Prostate gland (tissue), 2 donors: ENCODE data around the gene CLDN6. TPM values are rescaled to one million over a fixed set of nuclear protein-coding genes. Genes with fewer than 3 reads are reported as not detected.
A peak's percentile ranks its signal among the peaks of the same experiment; 100 is the strongest.

Experiments
- DNase-seq: peaks from one replicate; pipeline ENCODE4 v3.0.0-alpha.2; 2019; ENCODE audit warnings: low spot score
- H3K27ac ChIP-seq, 2 donors: fragments of 200-600 bp; sonication (generic); 2 replicates each; pipeline ENCODE4 v1.5.1; 2017 to 2019
- H3K27me3 ChIP-seq: fragments of 200-600 bp; sonication (generic); replicated peaks from 2 replicates; pipeline ENCODE4 v1.5.1; 2019; ENCODE audit not compliant: insufficient read depth
- H3K36me3 ChIP-seq, 2 donors: fragments of 200-600 bp; sonication (generic); 1 replicate in 1 of 2; 2 replicates in 1 of 2; pipeline versions ENCODE4 v1.5.1 to v1.8.1; 2017 to 2019
- H3K4me1 ChIP-seq: fragments of 200-600 bp; sonication (generic); replicated peaks from 2 replicates; pipeline ENCODE4 v1.5.1; 2019
- H3K4me3 ChIP-seq, 2 donors: fragments of 200-600 bp; sonication (generic); 2 replicates each; pipeline ENCODE4 v1.5.1; 2017 to 2019
- H3K9me3 ChIP-seq: fragments of 200-600 bp; sonication (generic); 2 replicates; pipeline ENCODE4 v1.5.1; 2017
- CTCF ChIP-seq, 4 experiments: fragments of 200-600 bp in 2 of 4; fragments of 450-650 bp in 2 of 4; sonication (generic) in 2 of 4; IDR thresholded peaks; 1 replicate in 3 of 4; 2 replicates in 1 of 4; pipeline ENCODE4 v1.5.1; 2016 to 2019; ENCODE audit warnings: antibody characterized with exemption in 4 of 4, mild to moderate bottlenecking in 2 of 4, moderate library complexity in 2 of 4
- POLR2A ChIP-seq: fragments of 450-650 bp; IDR thresholded peaks from one replicate; pipeline ENCODE4 v1.6.1; 2016; ENCODE audit warnings: antibody characterized with exemption, mild to moderate bottlenecking
- POLR2AphosphoS5 ChIP-seq: sonication (generic); formaldehyde crosslinking; IDR thresholded peaks from one replicate; pipeline ENCODE4 v1.6.1; 2017; ENCODE audit warnings: antibody characterized with exemption
- WGBS: methylation state at CpG from one replicate; pipeline ENCODE4 v1.1.5; 2018; 5-methylcytosine and 5-hydroxymethylcytosine counted together
- intact Hi-C: fragments of 100-400 bp; cut with DNase I; formaldehyde crosslinking; loops from one replicate; pipeline ENCODE4 v1.14.2; 2022
- total RNA-seq, 2 donors: library from RNA; depleted of rRNA; stranded (reverse); fragments of >200 nt; gene quantifications; one replicate each; pipeline ENCODE4 v1.1.0, GENCODE V29; 2016

The CLDN6 gene
- total RNA-seq, 2 donors from 2014 or later, result 0.14 TPM; not detected in 1

GRCh38 chr16:3029491-3030221 is 11.7 kb upstream of the CLDN6 start:
- 11% methylated on average over 56 of the region's 59 CpGs for WGBS
- intact Hi-C loops, result no loop called here
- no peaks in the 10 kb centered on the region for H3K36me3 ChIP-seq
- no peak for TF ChIP-seq CTCF (IDR thresholded peaks at IDR 0.05)
- H3K27me3 ChIP-seq, result no peaks in the 10 kb centered on the region
- no peaks in the 10 kb centered on the region for H3K9me3 ChIP-seq
- H3K4me3 ChIP-seq, result no peak overlapping the region
- H3K27ac ChIP-seq, result no peak overlapping the region
- peaks cover 9% of the 10 kb centered on the region for H3K4me1 ChIP-seq
- DNase-seq, result no peak

GRCh38 chr16:3028716-3029319 is 10.8 kb upstream of the CLDN6 start:
- WGBS, result 27% methylated on average over 15 of the region's 15 CpGs
- intact Hi-C loops, result no loop called here
- Histone ChIP-seq H3K27me3 (no peaks in the 10 kb centered on the region), H3K36me3 (no peaks in the 10 kb centered on the region), H3K4me1 (peaks cover 9% of the 10 kb centered on the region), H3K4me3 (no peak overlapping the region), H3K27ac (no peak overlapping the region), H3K9me3 (no peaks in the 10 kb centered on the region)
- DNase-seq, result no peak
- TF ChIP-seq CTCF (IDR thresholded peaks at IDR 0.05) (no peak), POLR2AphosphoS5 (no peak), POLR2A (no peak)

- H3K4me3 ChIP-seq, result no peak overlapping the region
- H3K27ac ChIP-seq, result peak overlapping the region; percentile 12 to 28
- H3K27me3 ChIP-seq, result no peaks in the 10 kb centered on the region
- H3K4me1 ChIP-seq, result peaks cover 12% of the 10 kb centered on the region
- intact Hi-C loops, result no loop called here
- peak; percentile 85 for DNase-seq
- 16% methylated on average over 45 of the region's 58 CpGs for WGBS
- no peaks in the 10 kb centered on the region for H3K36me3 ChIP-seq
- TF ChIP-seq CTCF (IDR thresholded peaks at IDR 0.05), result peak; percentile 74 to 89 (median 88)
- peak; percentile 75 for TF ChIP-seq POLR2AphosphoS5
- peak; percentile 52 for TF ChIP-seq POLR2A
- H3K9me3 ChIP-seq, result no peaks in the 10 kb centered on the region
Observed at GRCh38 chr16:3027983-3028715, 10.2 kb upstream of the CLDN6 start.

- Histone ChIP-seq H3K4me1 (peaks cover 19% of the 10 kb centered on the region), H3K9me3 (no peaks in the 10 kb centered on the region), H3K27me3 (no peaks in the 10 kb centered on the region), H3K36me3 (no peaks in the 10 kb centered on the region), H3K27ac (no peak overlapping the region), H3K4me3 (no peak overlapping the region)
- no peak for DNase-seq
- WGBS, result 87% methylated on average over 8 of the region's 8 CpGs
- intact Hi-C loops, result no loop called here
- TF ChIP-seq POLR2A, result no peak
- TF ChIP-seq CTCF (IDR thresholded peaks at IDR 0.05), result no peak
- no peak for TF ChIP-seq POLR2AphosphoS5
Observed at GRCh38 chr16:3027489-3027795, 9.5 kb upstream of the CLDN6 start.
